Body of pancreas (tissue), 4 donors: Measurements from ENCODE around the gene TSPAN14.

Source experiments
- CTCF ChIP-seq, 7 experiments: fragments of 450-650 bp in 4 of 7; fragments of 200-600 bp in 3 of 7; sonication (generic) in 3 of 7; IDR thresholded peaks; one replicate each; pipeline ENCODE4 v1.5.1; 2016 to 2019; ENCODE audit warnings: antibody characterized with exemption in 7 of 7
- POLR2A ChIP-seq, 3 donors: fragments of 450-650 bp; IDR thresholded peaks; one replicate each; pipeline ENCODE4 v1.6.1; 2016; ENCODE audit warnings: antibody characterized with exemption in 3 of 3, mild to moderate bottlenecking in 2 of 3

- TF ChIP-seq CTCF (IDR thresholded peaks at IDR 0.05) (no peak), POLR2A (IDR thresholded peaks at IDR 0.05) (no peak)
Observed at GRCh38 chr10:80518143-80518806, 64.2 kb downstream of the TSPAN14 start.
